Measurements from ENCODE around the gene PRPSAP1.

DNA sequence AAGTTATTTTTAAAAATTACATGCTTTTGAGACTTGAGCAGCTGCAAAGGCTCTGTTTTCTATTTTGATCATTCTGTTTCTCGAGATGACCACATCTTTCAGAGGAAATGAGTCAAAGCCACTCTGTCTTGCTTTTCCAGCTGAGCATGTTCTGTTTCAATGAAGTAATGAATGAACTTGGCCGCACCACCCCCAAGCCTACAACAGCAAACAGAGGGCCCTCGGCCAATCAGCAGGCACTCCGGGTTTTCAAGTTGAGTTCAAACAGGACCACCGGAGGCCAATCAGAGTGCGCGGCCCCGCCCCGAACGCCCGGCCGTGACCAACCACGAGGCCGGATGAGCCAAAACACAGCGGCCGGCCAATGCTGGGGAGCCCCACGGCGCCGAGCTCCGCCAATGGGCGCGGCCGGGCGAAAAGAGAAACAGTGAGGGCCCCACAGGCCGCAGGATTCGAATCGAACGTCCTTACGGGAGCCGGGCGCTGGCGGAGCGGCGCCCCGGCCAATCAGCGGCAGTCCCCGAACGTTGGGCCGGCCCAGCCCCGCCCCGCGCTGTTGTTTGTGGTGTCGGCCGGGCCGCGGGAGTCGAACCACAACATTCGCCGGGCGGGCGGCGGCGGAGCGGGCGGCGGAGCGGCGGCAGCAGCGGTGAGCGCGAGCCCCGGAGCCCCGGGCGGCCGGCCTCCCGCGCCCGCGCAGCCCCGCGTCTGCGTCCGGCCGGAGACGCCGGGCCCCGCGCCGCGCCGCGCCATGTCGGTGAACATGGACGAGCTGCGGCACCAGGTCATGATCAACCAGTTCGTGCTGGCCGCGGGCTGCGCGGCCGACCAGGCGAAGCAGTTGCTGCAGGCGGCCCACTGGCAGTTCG lies 88.7 kb downstream of the PRPSAP1 start, which contains the start of gene UBALD2:
- no peak for TF ChIP-seq EZH2phosphoT487 (IDR thresholded peaks at IDR 0.05; ENCODE audit: low read length)
- TF ChIP-seq, protein P1, sequence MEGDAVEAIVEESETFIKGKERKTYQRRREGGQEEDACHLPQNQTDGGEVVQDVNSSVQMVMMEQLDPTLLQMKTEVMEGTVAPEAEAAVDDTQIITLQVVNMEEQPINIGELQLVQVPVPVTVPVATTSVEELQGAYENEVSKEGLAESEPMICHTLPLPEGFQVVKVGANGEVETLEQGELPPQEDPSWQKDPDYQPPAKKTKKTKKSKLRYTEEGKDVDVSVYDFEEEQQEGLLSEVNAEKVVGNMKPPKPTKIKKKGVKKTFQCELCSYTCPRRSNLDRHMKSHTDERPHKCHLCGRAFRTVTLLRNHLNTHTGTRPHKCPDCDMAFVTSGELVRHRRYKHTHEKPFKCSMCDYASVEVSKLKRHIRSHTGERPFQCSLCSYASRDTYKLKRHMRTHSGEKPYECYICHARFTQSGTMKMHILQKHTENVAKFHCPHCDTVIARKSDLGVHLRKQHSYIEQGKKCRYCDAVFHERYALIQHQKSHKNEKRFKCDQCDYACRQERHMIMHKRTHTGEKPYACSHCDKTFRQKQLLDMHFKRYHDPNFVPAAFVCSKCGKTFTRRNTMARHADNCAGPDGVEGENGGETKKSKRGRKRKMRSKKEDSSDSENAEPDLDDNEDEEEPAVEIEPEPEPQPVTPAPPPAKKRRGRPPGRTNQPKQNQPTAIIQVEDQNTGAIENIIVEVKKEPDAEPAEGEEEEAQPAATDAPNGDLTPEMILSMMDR (IDR thresholded peaks at IDR 0.05; ENCODE audit: low read length), result no peak

Measured in MM.1S (cell line).